NCI-H748 treated with DMSO at 0.1 percent for 48 hours (cell line): Measurements from ENCODE around the gene PLEKHA6.

Source experiments
- DNase-seq: peaks from one replicate; lab custom pipeline; 2025; lab: John Stamatoyannopoulos, UW

The PLEKHA6 gene

DNA sequence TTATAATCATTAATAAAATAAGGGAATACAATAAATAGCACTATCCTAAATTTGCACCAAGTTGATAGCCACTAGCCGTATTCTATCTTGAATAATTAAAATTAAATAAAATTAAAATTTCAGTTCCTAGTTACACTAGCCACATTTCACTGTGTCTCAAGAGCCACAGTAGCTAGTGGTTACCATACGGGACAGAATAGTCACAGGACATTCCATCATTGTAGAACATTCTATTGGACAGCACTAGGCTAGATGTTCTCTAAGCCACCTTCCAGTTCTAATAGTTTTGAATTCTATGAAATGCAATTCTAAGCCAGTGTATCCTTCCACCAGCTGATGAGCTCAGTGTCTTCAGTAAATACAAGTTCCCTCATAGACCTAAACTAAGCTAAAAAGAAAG is 74.8 kb downstream of the PLEKHA6 start:
- no peak for DNase-seq

GRCh38 chr1:204283711-204284651 is 75.7 kb downstream of the PLEKHA6 start:
- no peak for DNase-seq

GRCh38 chr1:204282761-204283221 is 76.9 kb downstream of the PLEKHA6 start:
- DNase-seq = no peak

DNA sequence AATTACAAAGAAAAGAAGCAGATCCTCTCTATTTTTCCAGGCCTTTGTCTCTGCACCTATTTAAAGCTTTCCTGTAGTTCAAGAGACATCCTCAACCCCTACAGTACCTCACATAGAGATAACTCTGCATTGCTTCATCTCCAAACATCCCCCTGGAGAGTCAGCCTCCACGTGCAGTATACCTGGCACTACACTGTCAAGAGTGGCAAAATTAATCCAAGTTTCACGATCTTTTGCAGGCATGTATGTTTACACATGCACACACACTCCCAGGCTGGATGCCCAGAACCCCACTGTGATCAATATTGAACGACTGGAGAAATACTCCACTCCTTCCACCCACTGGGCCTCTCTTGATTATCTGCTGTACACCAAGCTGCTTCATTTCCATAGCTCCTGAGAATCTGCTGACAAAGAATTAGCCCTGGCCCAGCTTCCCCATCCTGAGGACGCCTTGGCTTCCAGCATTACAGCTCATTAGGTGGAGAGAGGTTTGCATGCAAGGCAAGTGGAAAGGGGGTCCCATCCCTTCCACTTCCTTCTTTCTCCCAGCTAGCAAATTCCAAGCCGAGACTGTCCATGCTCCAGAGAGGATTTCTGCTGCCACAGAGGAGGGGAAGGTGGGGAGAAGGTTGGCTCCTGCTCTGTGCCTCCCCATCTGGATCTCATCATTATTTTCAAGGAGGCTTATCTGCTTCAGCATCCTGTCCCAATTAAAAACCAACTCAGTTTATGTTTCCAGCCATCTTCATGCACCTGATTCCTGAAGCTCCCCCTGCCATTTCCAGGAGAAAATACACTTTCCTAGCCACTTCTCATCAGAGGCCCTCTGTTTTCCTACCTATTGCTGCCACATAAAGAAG is 79.4 kb downstream of the PLEKHA6 start:
- DNase-seq = no peak

DNA sequence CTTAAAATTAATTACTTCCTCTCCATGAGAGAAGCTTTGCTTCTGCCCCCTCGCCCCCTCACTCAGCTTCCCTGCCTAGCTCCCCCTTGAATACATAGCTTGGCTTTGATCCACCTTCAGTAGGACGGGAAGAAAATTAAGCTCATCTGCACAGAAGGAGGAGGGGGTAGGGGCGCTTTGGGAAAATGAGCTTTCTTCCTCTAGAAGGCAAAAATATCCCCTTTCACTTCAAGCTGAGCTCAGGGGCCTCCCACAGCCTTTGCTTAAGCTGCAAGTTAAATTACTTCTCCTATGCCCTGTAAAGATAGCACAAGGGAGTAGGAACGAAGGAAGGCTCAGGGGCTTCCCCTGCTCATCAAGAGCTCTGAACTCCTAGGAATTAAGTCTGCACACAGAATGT is 80.8 kb downstream of the PLEKHA6 start:
- no peak for DNase-seq

DNA sequence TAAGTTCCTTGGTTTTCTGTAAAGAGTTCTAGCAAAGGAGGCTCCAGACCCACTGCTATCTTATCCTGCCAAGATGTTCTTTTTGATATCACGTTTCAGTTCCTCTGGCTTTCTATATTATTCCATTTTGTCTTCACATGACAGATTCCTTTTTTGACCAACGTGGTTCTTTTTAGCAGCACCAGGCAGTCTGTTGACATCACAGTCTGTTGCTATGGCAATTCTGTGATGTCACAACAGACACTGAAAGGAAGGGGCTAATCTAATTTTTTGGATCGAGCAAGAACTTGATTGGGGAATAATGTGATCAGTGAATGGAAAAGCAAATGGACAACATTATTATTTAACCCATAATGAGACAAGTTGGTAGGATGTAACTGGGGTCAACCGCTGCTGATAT is 81.5 kb downstream of the PLEKHA6 start:
- DNase-seq = no peak

GRCh38 chr1:204277563-204278219 is 82.0 kb downstream of the PLEKHA6 start:
- DNase-seq = no peak

GRCh38 chr1:204275695-204276370 is 83.9 kb downstream of the PLEKHA6 start:
- DNase-seq = no peak

DNA sequence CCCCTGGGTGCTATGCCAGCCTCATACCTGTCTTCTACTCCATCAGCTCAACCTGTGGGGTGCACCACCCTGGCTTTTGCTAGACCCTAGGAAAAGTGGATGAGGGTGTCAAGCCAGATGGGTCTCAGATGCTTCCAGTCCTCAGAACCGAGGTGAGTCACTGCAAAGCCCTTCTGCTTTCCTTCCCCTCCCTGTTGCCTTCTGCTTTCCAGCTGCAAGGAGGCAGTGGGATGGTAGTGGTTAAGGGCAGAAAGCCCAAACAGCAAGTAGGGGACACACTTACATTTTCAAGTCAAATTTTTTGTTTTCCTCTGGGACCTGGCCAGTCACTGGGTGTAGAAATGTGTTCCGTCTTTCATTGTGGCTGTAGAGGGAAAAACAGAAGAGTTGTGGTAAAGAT is 85.3 kb downstream of the PLEKHA6 start:
- DNase-seq = no peak

DNA sequence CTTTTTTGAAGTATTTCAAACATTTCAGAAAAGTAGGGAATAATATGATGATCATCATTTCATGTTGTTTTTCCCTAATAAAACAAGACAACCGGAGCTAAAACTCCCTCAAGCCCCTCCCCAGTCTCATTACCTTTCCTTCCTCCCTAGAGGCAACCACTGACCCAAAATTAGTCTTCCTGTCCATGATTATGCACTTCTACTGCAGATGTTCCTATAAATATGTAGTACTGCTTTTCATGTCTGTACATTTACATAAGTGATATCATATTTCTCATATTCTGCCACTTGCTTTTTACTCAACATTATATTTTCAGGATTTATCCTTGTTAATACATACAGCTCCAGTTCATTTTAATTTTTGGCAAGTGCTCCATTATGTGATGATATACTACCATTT is 87.2 kb downstream of the PLEKHA6 start:
- no peak for DNase-seq

DNA sequence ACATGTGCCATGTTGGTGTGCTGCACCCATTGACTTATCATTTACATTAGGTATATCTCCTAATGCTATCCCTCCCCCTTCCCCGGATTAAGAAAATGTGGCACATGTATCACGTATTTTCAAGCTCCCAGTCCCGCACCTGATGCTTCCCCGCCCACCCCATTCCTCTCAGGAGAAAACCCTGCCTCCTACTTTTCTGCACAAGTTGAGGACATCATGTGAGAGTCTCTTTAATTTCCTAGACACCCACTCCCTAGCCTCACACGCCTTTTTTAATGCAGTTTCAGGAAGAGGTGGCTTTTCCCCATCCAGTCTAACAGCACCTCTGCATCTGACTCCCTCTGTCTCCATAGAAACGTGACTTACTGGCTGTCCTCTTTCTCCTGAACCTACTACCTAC is 87.8 kb downstream of the PLEKHA6 start:
- no peak for DNase-seq

- DNase-seq = no peak
Measured at GRCh38 chr1:204268101-204268500, 91.6 kb downstream of the PLEKHA6 start.

- DNase-seq = no peak
Measured at GRCh38 chr1:204267191-204267601, 92.5 kb downstream of the PLEKHA6 start.

GRCh38 chr1:204266504-204267034 is 93.2 kb downstream of the PLEKHA6 start:
- DNase-seq = no peak

- DNase-seq = no peak
Measured at GRCh38 chr1:204265665-204266064, 94.1 kb downstream of the PLEKHA6 start.

DNA sequence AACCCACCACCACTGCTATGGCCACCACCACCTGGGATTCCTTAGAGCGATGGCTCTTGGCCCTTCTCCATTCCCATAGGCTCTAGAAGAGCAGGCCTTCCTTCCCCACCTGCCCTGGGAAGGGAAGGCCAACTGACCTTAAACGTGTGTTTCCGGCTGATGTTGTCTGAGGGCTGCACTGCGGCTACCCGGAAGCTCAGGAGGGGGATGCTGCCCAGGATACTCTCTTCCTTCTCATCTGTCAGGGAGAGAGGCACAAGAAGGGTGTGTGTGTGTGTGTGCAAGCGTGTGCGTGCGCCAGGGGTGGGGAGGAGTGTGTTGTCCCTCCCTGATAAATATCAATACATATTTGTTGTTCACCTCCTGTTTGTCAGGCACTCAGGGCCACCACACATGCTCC is 94.9 kb downstream of the PLEKHA6 start:
- no peak for DNase-seq

GRCh38 chr1:204263254-204263910 is 96.3 kb downstream of the PLEKHA6 start:
- no peak for DNase-seq

- DNase-seq = no peak
Measured at GRCh38 chr1:204262506-204263253, 97.0 kb downstream of the PLEKHA6 start.

DNA sequence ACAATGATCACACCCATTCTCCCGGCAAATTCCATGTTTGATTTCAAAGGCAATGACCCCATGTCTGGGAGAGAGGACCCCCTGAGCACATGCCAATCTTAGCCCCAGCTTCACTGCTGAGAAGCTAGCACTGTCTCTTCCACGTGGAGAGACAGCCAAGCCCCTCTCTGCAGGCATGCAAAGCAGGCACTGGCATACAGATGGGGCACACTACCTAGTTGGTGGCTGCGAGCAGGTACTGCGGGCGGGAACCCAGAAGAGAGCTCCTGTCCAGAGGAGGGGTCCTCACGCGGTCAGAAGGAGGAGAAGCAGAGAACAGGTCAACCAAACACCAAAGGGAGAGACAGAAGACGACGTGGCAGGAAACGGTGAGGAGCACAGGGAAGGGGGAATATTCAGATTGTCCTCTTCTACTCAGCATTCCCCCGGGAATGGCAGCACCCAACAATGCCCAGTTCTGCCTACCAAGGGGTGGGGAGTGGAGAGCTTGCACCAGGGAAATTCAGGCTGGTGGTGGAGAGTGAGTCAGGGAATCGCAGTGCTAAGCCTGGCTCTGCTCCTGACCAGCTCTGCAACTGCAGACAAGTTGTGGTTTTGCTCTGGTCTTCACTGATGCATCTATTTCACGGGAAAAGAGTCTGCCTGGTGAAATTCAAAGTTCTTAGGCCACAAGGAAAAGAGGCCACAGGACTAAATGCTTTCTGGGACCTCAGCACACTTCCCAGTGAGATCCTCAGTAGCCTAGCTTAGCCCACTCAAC is 97.8 kb downstream of the PLEKHA6 start:
- no peak for DNase-seq
